Kidney epithelial cell (primary cell): ENCODE data around the gene MAML2. TPM values are rescaled to one million over a fixed set of nuclear protein-coding genes. Genes with fewer than 3 reads are reported as not detected.

Source experiments
- DNase-seq: peaks from one replicate; pipeline ENCODE4 v3.0.0-alpha.2; 2010; ENCODE audit warnings: low read depth
- H3K27me3 ChIP-seq: 2 replicates; pipeline ENCODE4 v1.6.0; 2011; ENCODE audit warnings: low read length; ENCODE audit not compliant: control insufficient read depth, insufficient read depth
- H3K36me3 ChIP-seq: 2 replicates; pipeline ENCODE4 v1.5.1; 2011; ENCODE audit warnings: low read length; ENCODE audit not compliant: control insufficient read depth, insufficient read depth
- H3K4me3 ChIP-seq: 2 replicates; pipeline ENCODE4 v1.5.1; 2011; ENCODE audit warnings: low read depth, mild to moderate bottlenecking, control low read depth, low read length
- CTCF ChIP-seq: IDR thresholded peaks from 2 replicates; pipeline ENCODE4 v1.5.1; 2011; ENCODE audit warnings: mild to moderate bottlenecking, moderate library complexity, low read length, control low read depth, inconsistent platforms; ENCODE audit not compliant: insufficient read depth, poor library complexity, severe bottlenecking
- total RNA-seq: library from RNA; depleted of rRNA; stranded (reverse); fragments of >200 nt; gene quantifications from 2 replicates; pipeline ENCODE4 v1.2.3, GENCODE V29; 2015

MAML2 gene
- total RNA-seq, 1 donor from 2014 or later = 12.3 TPM

GRCh38 chr11:96074551-96075310, 268.3 kb downstream of the MAML2 start:
- Histone ChIP-seq H3K27me3 (no peaks in the 10 kb centered on the region), H3K4me3 (no peak overlapping the region), H3K36me3 (peaks cover 1% of the 10 kb centered on the region)
- DNase-seq = no peak
- no peak for TF ChIP-seq CTCF

DNA sequence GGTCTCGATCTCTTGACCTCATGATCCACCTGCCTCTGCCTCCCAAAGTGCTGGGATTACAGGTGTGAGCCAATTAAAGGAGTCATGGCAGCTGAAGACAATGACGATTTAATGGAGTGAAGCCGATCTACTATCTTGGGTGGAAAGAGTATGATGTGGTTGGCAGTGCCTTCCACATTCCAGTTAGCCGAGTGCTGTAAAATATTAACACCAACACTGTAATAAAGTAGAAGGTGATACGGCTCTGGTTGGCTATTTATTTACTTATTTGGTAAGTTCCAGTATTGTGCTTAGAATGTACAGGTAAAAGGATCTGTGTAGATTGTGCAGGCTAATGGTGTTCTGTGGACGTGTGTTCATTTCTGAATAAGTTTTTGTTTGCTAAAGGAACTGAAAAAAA, 269.5 kb downstream of the MAML2 start:
- no peak for TF ChIP-seq CTCF
- H3K27me3 ChIP-seq = no peaks in the 10 kb centered on the region
- peak; percentile 80 for DNase-seq

GRCh38 chr11:96072592-96072991, 270.4 kb downstream of the MAML2 start:
- no peak for DNase-seq
- Histone ChIP-seq H3K27me3 (no peaks in the 10 kb centered on the region), H3K4me3 (no peak overlapping the region), H3K36me3 (peaks cover 1% of the 10 kb centered on the region)
- TF ChIP-seq CTCF = no peak

More for the DNA sequence above, 269.5 kb downstream of the MAML2 start:
- H3K36me3 ChIP-seq = peaks cover 1% of the 10 kb centered on the region
- no peak overlapping the region for H3K4me3 ChIP-seq

DNA sequence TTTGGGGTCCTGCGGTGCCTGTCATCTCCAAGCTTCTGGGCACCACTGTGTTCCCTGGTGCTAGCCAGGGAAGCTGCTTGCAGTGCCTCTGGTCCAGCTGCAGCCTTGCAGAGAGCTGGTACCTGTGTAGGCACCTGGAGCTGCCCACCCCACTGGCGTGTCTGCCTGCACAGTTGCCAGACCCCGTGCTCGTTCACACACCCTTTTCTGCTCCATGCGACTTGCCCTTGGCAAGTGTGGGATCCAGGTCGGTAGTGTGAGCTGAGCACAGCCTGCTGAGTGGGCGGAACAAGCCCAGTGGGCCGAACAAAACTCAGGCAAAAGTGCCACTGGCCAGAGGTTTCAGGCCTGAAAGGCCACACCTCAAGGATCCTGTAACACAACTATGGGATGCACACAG, 272.5 kb downstream of the MAML2 start:
- TF ChIP-seq CTCF = no peak
- no peak for DNase-seq
- Histone ChIP-seq H3K36me3 (peaks cover 1% of the 10 kb centered on the region), H3K4me3 (no peak overlapping the region), H3K27me3 (no peaks in the 10 kb centered on the region)

DNA sequence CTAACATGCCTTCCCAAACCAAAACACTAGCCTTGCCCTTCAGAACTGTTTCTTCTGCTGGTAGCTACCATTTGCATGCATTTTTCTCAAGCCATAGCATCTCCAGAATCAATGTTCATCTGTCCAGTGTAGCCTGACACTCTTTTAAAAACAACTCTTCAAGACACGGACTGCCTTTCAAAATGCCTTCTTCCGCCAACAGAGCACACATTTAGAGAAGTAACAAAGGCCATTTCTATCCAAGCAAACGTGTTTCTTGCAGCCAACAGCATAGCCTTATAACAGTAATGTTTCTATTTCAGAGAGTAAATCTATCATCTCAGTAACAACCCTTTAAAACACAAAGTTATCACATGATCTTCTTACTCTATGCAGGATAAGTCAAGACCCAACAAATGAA, 275.8 kb downstream of the MAML2 start:
- TF ChIP-seq CTCF = no peak
- H3K36me3 ChIP-seq = no peaks in the 10 kb centered on the region
- H3K4me3 ChIP-seq = no peak overlapping the region
- H3K27me3 ChIP-seq = no peaks in the 10 kb centered on the region
- no peak for DNase-seq

GRCh38 chr11:96065379-96065778, 277.6 kb downstream of the MAML2 start:
- Histone ChIP-seq H3K4me3 (no peak overlapping the region), H3K36me3 (no peaks in the 10 kb centered on the region), H3K27me3 (no peaks in the 10 kb centered on the region)
- DNase-seq = no peak
- TF ChIP-seq CTCF = no peak
